Coronary artery (tissue), 2 donors: ENCODE results near the gene CRHBP.

ENCODE experiments used
- DNase-seq: peaks from one replicate; pipeline ENCODE4 v3.0.0-alpha.2; 2017; ENCODE audit warnings: low spot score
- H3K27ac ChIP-seq, 2 donors: fragments of 200-600 bp; sonication (generic); one replicate each; pipeline ENCODE4 v1.5.1; 2016 to 2019
- H3K4me3 ChIP-seq: fragments of 200-600 bp; sonication (generic); 2 replicates; pipeline ENCODE4 v1.5.1; 2016; ENCODE audit warnings: mild to moderate bottlenecking, moderate library complexity
- CTCF ChIP-seq: fragments of 200-600 bp; sonication (generic); IDR thresholded peaks from one replicate; pipeline ENCODE4 v1.5.1; 2019; ENCODE audit warnings: antibody characterized with exemption

Gene CRHBP

GRCh38 chr5:76927961-76928360 is 24.9 kb upstream of the CRHBP start:
- no peak for TF ChIP-seq CTCF
- H3K27ac ChIP-seq, result no peak overlapping the region
- DNase-seq, result no peak
- no peak overlapping the region for H3K4me3 ChIP-seq

GRCh38 chr5:76930083-76930482 is 22.8 kb upstream of the CRHBP start:
- Histone ChIP-seq H3K27ac (no peak overlapping the region), H3K4me3 (no peak overlapping the region)
- no peak for DNase-seq
- no peak for TF ChIP-seq CTCF

- no peak overlapping the region for H3K4me3 ChIP-seq
- no peak overlapping the region for H3K27ac ChIP-seq
- DNase-seq, result no peak
- no peak for TF ChIP-seq CTCF
Observed at GRCh38 chr5:76938177-76938576, 14.7 kb upstream of the CRHBP start.

- H3K27ac ChIP-seq, result no peak overlapping the region
- H3K4me3 ChIP-seq, result no peak overlapping the region
- no peak for TF ChIP-seq CTCF
- DNase-seq, result no peak
Observed at GRCh38 chr5:76941000-76941399, 11.8 kb upstream of the CRHBP start.

GRCh38 chr5:76941442-76941841 is 11.4 kb upstream of the CRHBP start:
- TF ChIP-seq CTCF, result no peak
- DNase-seq, result no peak
- no peak overlapping the region for H3K27ac ChIP-seq

GRCh38 chr5:76942581-76942980 is 10.3 kb upstream of the CRHBP start:
- no peak overlapping the region for H3K4me3 ChIP-seq
- DNase-seq, result no peak
- H3K27ac ChIP-seq, result no peak overlapping the region
- TF ChIP-seq CTCF, result no peak

More at GRCh38 chr5:76941442-76941841, 11.4 kb upstream of the CRHBP start:
- H3K4me3 ChIP-seq, result no peak overlapping the region

GRCh38 chr5:76943006-76943405 is 9.8 kb upstream of the CRHBP start:
- no peak for TF ChIP-seq CTCF
- Histone ChIP-seq H3K27ac (no peak overlapping the region), H3K4me3 (no peak overlapping the region)
- DNase-seq, result no peak
